HG03565 (cell line): ENCODE results near the gene APOF.
"Not testable (repeated sequence)": the region's sequence is repeated elsewhere in the genome, so short reads cannot be mapped to it uniquely, and the experiment has no call there.

Experiments
- ATAC-seq: cut with Tn5 transposase; IDR thresholded peaks from one replicate; pipeline ENCODE4 v1.9.1; 2021; ENCODE audit warnings: mild to moderate bottlenecking, moderate library complexity; ENCODE audit not compliant: unreplicated experiment

APOF gene

GRCh38 chr12:56333679-56334489 is 28.8 kb downstream of the APOF start, which contains the start of gene PAN2:
TSS of gene PAN2 (minus strand) at chr12:56334000. CDS start at chr12:56333094, 906 bp downstream.
- peak; percentile 85 for ATAC-seq

GRCh38 chr12:56333197-56333678 is 29.4 kb downstream of the APOF start:
- no peak for ATAC-seq

GRCh38 chr12:56332512-56333196 is 30.0 kb downstream of the APOF start:
- ATAC-seq: no peak

- no peak for ATAC-seq
Measured at GRCh38 chr12:56330936-56331490, 31.6 kb downstream of the APOF start.

GRCh38 chr12:56326533-56326932 is 36.1 kb downstream of the APOF start:
- ATAC-seq: no peak

- no peak for ATAC-seq
Measured at GRCh38 chr12:56326126-56326525, 36.5 kb downstream of the APOF start.

GRCh38 chr12:56324206-56324605 is 38.5 kb downstream of the APOF start:
- no peak for ATAC-seq

GRCh38 chr12:56321610-56322009 is 41.0 kb downstream of the APOF start:
- not testable (repeated sequence) for ATAC-seq

- ATAC-seq: no peak
Measured at GRCh38 chr12:56321027-56321426, 41.6 kb downstream of the APOF start.

- ATAC-seq: no peak
Measured at GRCh38 chr12:56317675-56318074, 45.0 kb downstream of the APOF start.

GRCh38 chr12:56315622-56316473 is 46.8 kb downstream of the APOF start, which contains the start of gene CNPY2:
TSS of gene CNPY2 (minus strand) at chr12:56315988. CDS start at chr12:56315217, 771 bp downstream.
- peak; percentile 84 for ATAC-seq

GRCh38 chr12:56315249-56315621 is 47.4 kb downstream of the APOF start:
- no peak for ATAC-seq

- ATAC-seq: no peak
Measured at GRCh38 chr12:56311003-56311402, 51.7 kb downstream of the APOF start.
